OCI-LY7 (cell line): ENCODE measurements around the gene LHPP. TPM values are rescaled to one million over a fixed set of nuclear protein-coding genes. Genes with fewer than 3 reads are reported as not detected.

Source experiments
- BruUV-seq: library from RNA; stranded (reverse); fragments of 400-500 nt; replicated peaks from 2 replicates; lab custom pipeline; 2021; lab: Mats Ljungman, UMichigan
- CTCF ChIA-PET: fragments of 300-600 bp; sonication (Branson Sonifier 250); formaldehyde crosslinking; loops from one replicate; lab custom pipeline; 2022; ENCODE audit warnings: antibody characterized with exemption; ENCODE audit not compliant: unreplicated experiment; lab: Charles Lee
- POLR2A ChIA-PET: fragments of 300-600 bp; sonication (Branson Sonifier 250); formaldehyde crosslinking; loops from one replicate; lab custom pipeline; 2022; ENCODE audit warnings: antibody characterized with exemption; lab: Charles Lee
- DNase-seq: peaks from one replicate; pipeline ENCODE4 v3.0.0-alpha.2; 2015; ENCODE audit warnings: low spot score
- H2AFZ ChIP-seq: fragments of 200-600 bp; sonication (generic), shearing (Covaris generic); 2 replicates; pipeline ENCODE4 v1.6.1; 2014; ENCODE audit warnings: mild to moderate bottlenecking, antibody characterized with exemption, low read length, moderate library complexity
- H3K27ac ChIP-seq: fragments of 200-600 bp; sonication (generic); 2 replicates; pipeline ENCODE4 v1.5.1; 2014; ENCODE audit warnings: mixed run types, low read depth, mild to moderate bottlenecking, moderate library complexity, low read length, inconsistent platforms; ENCODE audit not compliant: poor library complexity, severe bottlenecking
- H3K36me3 ChIP-seq: fragments of 200-600 bp; sonication (generic); 2 replicates; pipeline ENCODE4 v1.6.1; 2014; ENCODE audit warnings: mild to moderate bottlenecking, antibody characterized with exemption, low read length, moderate library complexity, mixed read lengths; ENCODE audit not compliant: insufficient read depth
- H3K4me1 ChIP-seq: fragments of 200-600 bp; sonication (generic); 2 replicates; pipeline ENCODE4 v1.5.1; 2014; ENCODE audit warnings: mild to moderate bottlenecking, low read length; ENCODE audit not compliant: insufficient read depth, poor library complexity, severe bottlenecking
- H3K4me2 ChIP-seq: fragments of 200-600 bp; sonication (generic); 2 replicates; pipeline ENCODE4 v1.6.1; 2014; ENCODE audit warnings: mild to moderate bottlenecking, low read length
- H3K4me3 ChIP-seq: fragments of 200-600 bp; sonication (generic); 2 replicates; pipeline ENCODE4 v1.5.1; 2014; ENCODE audit warnings: mild to moderate bottlenecking, low read depth, low read length; ENCODE audit not compliant: poor library complexity, severe bottlenecking
- H3K79me2 ChIP-seq: fragments of 200-600 bp; sonication (generic); 2 replicates; pipeline ENCODE4 v1.6.1; 2016; ENCODE audit warnings: low read depth, mild to moderate bottlenecking, low read length, moderate library complexity, mixed read lengths; ENCODE audit not compliant: insufficient read depth
- H3K9me2 ChIP-seq: fragments of 200-600 bp; sonication (generic); 2 replicates; pipeline ENCODE4 v1.6.1; 2016; ENCODE audit warnings: mild to moderate bottlenecking, low read length, mixed read lengths; ENCODE audit not compliant: insufficient read depth
- H3K9me3 ChIP-seq: fragments of 200-600 bp; sonication (generic); 2 replicates; pipeline ENCODE4 v1.6.1; 2014; ENCODE audit warnings: mild to moderate bottlenecking, mixed run types, low read length, mixed read lengths
- H4K20me1 ChIP-seq: fragments of 200-600 bp; sonication (generic); 2 replicates; pipeline ENCODE4 v1.6.1; 2014; ENCODE audit warnings: mild to moderate bottlenecking, antibody characterized with exemption, low read length, moderate library complexity, mixed read lengths; ENCODE audit not compliant: insufficient read depth
- EZH2phosphoT487 ChIP-seq: fragments of 200-600 bp; sonication (generic); IDR thresholded peaks from 2 replicates; pipeline ENCODE4 v1.6.1; 2018; ENCODE audit warnings: low read depth, borderline replicate concordance, mild to moderate bottlenecking, mixed run types, antibody characterized with exemption, low read length, moderate library complexity, mixed read lengths
- intact Hi-C: fragments of 100-400 bp; cut with micrococcal nuclease; formaldehyde crosslinking; loops from one replicate; pipeline ENCODE4 v1.10.0; 2022; ENCODE audit not compliant: unreplicated experiment
- total RNA-seq, 2 experiments: library from RNA; depleted of rRNA in 1 of 2; stranded (reverse); fragments of >200 nt in 1 of 2; shearing (Covaris generic) in 1 of 2; gene quantifications; 2 replicates each; pipeline ENCODE4 v1.2.3, GENCODE V29; 2014 to 2022
- TF ChIP-seq, protein P1 (sequence below): fragments of 200-600 bp; sonication (generic); conservative IDR thresholded peaks from 2 replicates; pipeline ENCODE4 v1.5.1; 2014; ENCODE audit warnings: mild to moderate bottlenecking, antibody characterized with exemption, low read length, moderate library complexity, mixed read lengths

The LHPP gene
- total RNA-seq, 2 experiments from 2014 or later: 30.3 to 65.2 TPM

DNA sequence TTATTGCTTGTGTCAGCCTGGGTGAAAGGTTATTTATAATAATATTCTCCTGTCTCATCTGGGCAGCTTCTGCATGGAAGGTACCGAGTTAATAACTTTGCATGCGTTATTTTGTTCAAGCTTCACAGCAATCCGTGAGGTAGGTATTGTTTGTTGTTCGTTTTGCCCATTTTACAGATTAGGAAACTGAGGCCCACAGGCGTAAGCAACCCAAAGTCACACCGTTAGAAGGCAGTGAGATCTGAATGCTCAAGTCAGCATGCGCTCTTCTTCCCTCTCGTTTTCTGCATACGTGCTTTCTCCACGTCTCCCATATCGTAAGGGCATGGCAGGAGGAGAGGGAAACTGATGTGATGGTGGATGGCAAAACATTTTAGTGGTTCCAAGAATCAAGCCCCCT is 34.1 kb downstream of the LHPP start:
- ChIA-PET CTCF (no interaction called here), POLR2A (no interaction called here)
- H3K9me3 ChIP-seq: peaks cover 3% of the 10 kb centered on the region; the same call in 1 of the 2 replicates
- no peak overlapping the region for H2AFZ ChIP-seq
- BruUV-seq: no TSS peak
- H3K79me2 ChIP-seq: no peaks in the 10 kb centered on the region
- intact Hi-C loops: no loop called here
- TF ChIP-seq, protein P1, sequence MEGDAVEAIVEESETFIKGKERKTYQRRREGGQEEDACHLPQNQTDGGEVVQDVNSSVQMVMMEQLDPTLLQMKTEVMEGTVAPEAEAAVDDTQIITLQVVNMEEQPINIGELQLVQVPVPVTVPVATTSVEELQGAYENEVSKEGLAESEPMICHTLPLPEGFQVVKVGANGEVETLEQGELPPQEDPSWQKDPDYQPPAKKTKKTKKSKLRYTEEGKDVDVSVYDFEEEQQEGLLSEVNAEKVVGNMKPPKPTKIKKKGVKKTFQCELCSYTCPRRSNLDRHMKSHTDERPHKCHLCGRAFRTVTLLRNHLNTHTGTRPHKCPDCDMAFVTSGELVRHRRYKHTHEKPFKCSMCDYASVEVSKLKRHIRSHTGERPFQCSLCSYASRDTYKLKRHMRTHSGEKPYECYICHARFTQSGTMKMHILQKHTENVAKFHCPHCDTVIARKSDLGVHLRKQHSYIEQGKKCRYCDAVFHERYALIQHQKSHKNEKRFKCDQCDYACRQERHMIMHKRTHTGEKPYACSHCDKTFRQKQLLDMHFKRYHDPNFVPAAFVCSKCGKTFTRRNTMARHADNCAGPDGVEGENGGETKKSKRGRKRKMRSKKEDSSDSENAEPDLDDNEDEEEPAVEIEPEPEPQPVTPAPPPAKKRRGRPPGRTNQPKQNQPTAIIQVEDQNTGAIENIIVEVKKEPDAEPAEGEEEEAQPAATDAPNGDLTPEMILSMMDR: no peak
- TF ChIP-seq EZH2phosphoT487: no peak
- H3K27ac ChIP-seq: no peak overlapping the region
- H3K9me2 ChIP-seq: no peaks in the 10 kb centered on the region
- no peaks in the 10 kb centered on the region for H4K20me1 ChIP-seq
- H3K4me3 ChIP-seq: no peak overlapping the region
- H3K4me2 ChIP-seq: no peak overlapping the region
- H3K36me3 ChIP-seq: peaks cover 8% of the 10 kb centered on the region
- no peak for DNase-seq
- no peaks in the 10 kb centered on the region for H3K4me1 ChIP-seq

- no peaks in the 10 kb centered on the region for H3K9me2 ChIP-seq
- intact Hi-C loops: no loop called here
- no peaks in the 10 kb centered on the region for H3K79me2 ChIP-seq
- no peak overlapping the region for H3K27ac ChIP-seq
- TF ChIP-seq, protein P1: no peak
- TF ChIP-seq EZH2phosphoT487: no peak
- H2AFZ ChIP-seq: no peak overlapping the region
- no peaks in the 10 kb centered on the region for H4K20me1 ChIP-seq
- DNase-seq: no peak
- H3K36me3 ChIP-seq: peaks cover 13% of the 10 kb centered on the region
- H3K4me3 ChIP-seq: no peak overlapping the region
- H3K4me2 ChIP-seq: no peak overlapping the region
- no TSS peak for BruUV-seq
- ChIA-PET POLR2A (no interaction called here), CTCF (no interaction called here)
- H3K9me3 ChIP-seq: peaks cover 7% of the 10 kb centered on the region
- no peaks in the 10 kb centered on the region for H3K4me1 ChIP-seq
Observed at GRCh38 chr10:124496150-124496549, 34.5 kb downstream of the LHPP start.

DNA sequence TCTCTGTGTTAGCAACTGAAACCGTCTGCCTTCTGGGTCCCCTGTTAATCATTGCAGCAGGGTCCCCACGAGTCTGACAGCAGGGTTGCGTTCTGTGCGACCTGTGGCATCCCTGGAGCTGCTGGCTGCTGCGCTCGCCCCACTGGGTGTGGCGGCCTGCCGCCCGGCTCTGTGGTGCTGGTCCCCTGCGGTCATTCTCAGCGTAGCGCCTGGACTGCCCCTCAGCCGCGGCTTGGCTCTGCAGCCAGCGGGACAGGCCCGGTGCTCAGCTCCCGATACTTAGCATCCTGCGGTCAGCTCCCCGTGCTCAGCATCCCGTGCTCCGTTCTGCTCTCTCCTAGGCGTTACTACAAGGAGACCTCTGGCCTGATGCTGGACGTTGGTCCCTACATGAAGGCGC is 35.0 kb downstream of the LHPP start:
- Histone ChIP-seq H3K9me2 (no peaks in the 10 kb centered on the region), H3K9me3 (peaks cover 7% of the 10 kb centered on the region), H3K4me3 (no peak overlapping the region), H4K20me1 (no peaks in the 10 kb centered on the region), H3K36me3 (peaks cover 13% of the 10 kb centered on the region), H3K4me1 (no peaks in the 10 kb centered on the region), H3K4me2 (no peak overlapping the region), H2AFZ (no peak overlapping the region), H3K79me2 (no peaks in the 10 kb centered on the region), H3K27ac (no peak overlapping the region)
- CTCF ChIA-PET: no interaction called here
- no peak for TF ChIP-seq EZH2phosphoT487
- TF ChIP-seq, protein P1: no peak
- no TSS peak for BruUV-seq
- POLR2A ChIA-PET: no interaction called here
- intact Hi-C loops: no loop called here
- DNase-seq: no peak
